PC-9 (cell line): ENCODE data around the gene PODXL2.

Experiments used
- CTCF ChIP-seq: fragments of 200-600 bp; sonication (generic); conservative IDR thresholded peaks from 2 replicates; pipeline ENCODE4 v1.6.1; 2017; ENCODE audit warnings: mixed run types, antibody characterized with exemption, mild to moderate bottlenecking, moderate library complexity
- EZH2 ChIP-seq: fragments of 200-600 bp; sonication (generic); IDR thresholded peaks from 2 replicates; pipeline ENCODE4 v1.8.0; 2017; ENCODE audit warnings: antibody characterized with exemption, low read depth

- no peak for TF ChIP-seq CTCF
- TF ChIP-seq EZH2: no peak
These were observed 4.9 kb upstream of the PODXL2 start for GRCh38 chr3:127624063-127624462.
